GM23338 (cell line): ENCODE data around the gene ZC3H6. TPM values are rescaled to one million over a fixed set of nuclear protein-coding genes. Genes with fewer than 3 reads are reported as not detected.
"Not testable (repeated sequence)": the region's sequence is repeated elsewhere in the genome, so short reads cannot be mapped to it uniquely, and the experiment has no call there.

ENCODE experiments used
- ATAC-seq: fragments of 200-7000 bp; cut with Tn5 transposase; 3 replicates; pipeline ENCODE4 v1.9.1; 2020
- DNase-seq: peaks from one replicate; pipeline ENCODE4 v3.0.0-alpha.2; 2015; ENCODE audit warnings: low spot score
- H2AFZ ChIP-seq: fragments of 200-600 bp; sonication (generic); 2 replicates; pipeline ENCODE4 v1.8.0; 2016; ENCODE audit warnings: antibody characterized with exemption, mild to moderate bottlenecking, moderate library complexity
- H3F3A ChIP-seq: fragments of 200-600 bp; sonication (generic); replicated peaks from 2 replicates; pipeline ENCODE4 v1.8.0; 2017; ENCODE audit warnings: antibody characterized with exemption, mixed run types, low read depth
- H3K27ac ChIP-seq: fragments of 200-600 bp; sonication (generic); 2 replicates; pipeline ENCODE4 v1.6.1; 2016; ENCODE audit warnings: low read depth
- H3K27me3 ChIP-seq: fragments of 200-600 bp; sonication (generic); 2 replicates; pipeline ENCODE4 v1.8.0; 2016; ENCODE audit warnings: mild to moderate bottlenecking, mixed run types, moderate library complexity; ENCODE audit not compliant: insufficient read depth
- H3K36me3 ChIP-seq: fragments of 200-600 bp; sonication (generic); 2 replicates; pipeline ENCODE4 v1.8.0; 2016; ENCODE audit warnings: mild to moderate bottlenecking; ENCODE audit not compliant: insufficient read depth
- H3K4me1 ChIP-seq: fragments of 200-600 bp; sonication (generic); 2 replicates; pipeline ENCODE4 v1.8.0; 2016; ENCODE audit warnings: mild to moderate bottlenecking, moderate library complexity; ENCODE audit not compliant: insufficient read depth
- H3K4me2 ChIP-seq: fragments of 200-600 bp; sonication (generic); 2 replicates; pipeline ENCODE4 v1.7.1; 2017; ENCODE audit warnings: mixed run types
- H3K4me3 ChIP-seq: fragments of 200-600 bp; sonication (generic); 2 replicates; pipeline ENCODE4 v1.6.1; 2016; ENCODE audit warnings: mixed run types
- H3K79me2 ChIP-seq: fragments of 200-600 bp; sonication (generic); replicated peaks from 2 replicates; pipeline ENCODE4 v1.8.0; 2017; ENCODE audit warnings: mild to moderate bottlenecking; ENCODE audit not compliant: insufficient read depth
- H3K9me2 ChIP-seq: fragments of 200-600 bp; sonication (generic); 2 replicates; pipeline ENCODE4 v1.8.0; 2017; ENCODE audit not compliant: insufficient read depth
- H4K20me1 ChIP-seq: fragments of 200-600 bp; sonication (generic); replicated peaks from 2 replicates; pipeline ENCODE4 v1.8.0; 2017; ENCODE audit warnings: mild to moderate bottlenecking; ENCODE audit not compliant: insufficient read depth
- H3K27ac Mint-ChIP-seq: 2 replicates; pipeline ENCODE4 v1.8.0; 2020; ENCODE audit warnings: inconsistent platforms, mild to moderate bottlenecking, moderate library complexity, mixed read lengths
- H3K27me3 Mint-ChIP-seq: 3 replicates; pipeline ENCODE4 v1.8.0; 2022; ENCODE audit warnings: low read depth, mild to moderate bottlenecking, moderate library complexity, mixed read lengths, inconsistent platforms; ENCODE audit not compliant: insufficient read depth, poor library complexity
- H3K36me3 Mint-ChIP-seq: 3 replicates; pipeline ENCODE4 v1.8.0; 2021; ENCODE audit warnings: low read depth, mild to moderate bottlenecking, inconsistent platforms, moderate library complexity, mixed read lengths
- H3K4me1 Mint-ChIP-seq: 3 replicates; pipeline ENCODE4 v1.8.0; 2020; ENCODE audit warnings: mild to moderate bottlenecking, inconsistent platforms, mixed read lengths
- H3K4me3 Mint-ChIP-seq: 3 replicates; pipeline ENCODE4 v1.8.0; 2021; ENCODE audit warnings: moderate library complexity, mild to moderate bottlenecking, inconsistent platforms, mixed read lengths
- H3K9me3 Mint-ChIP-seq: 3 replicates; pipeline ENCODE4 v1.8.0; 2020; ENCODE audit warnings: moderate library complexity, mild to moderate bottlenecking, inconsistent platforms, mixed read lengths
- CREB1 ChIP-seq: fragments of 250-450 bp; sonication (Bioruptor Pico); IDR thresholded peaks from 2 replicates; pipeline ENCODE4 v1.5.0; 2020; ENCODE audit warnings: low read depth, mild to moderate bottlenecking, moderate library complexity
- CTCF ChIP-seq, 2 experiments: fragments of 200-600 bp in 1 of 2; sonication (generic) in 1 of 2; conservative IDR thresholded peaks; 2 replicates each; pipeline versions ENCODE4 v1.5.1 to v1.6.1; 2016 to 2017; ENCODE audit warnings: antibody characterized with exemption in 2 of 2, low read depth in 2 of 2, mild to moderate bottlenecking in 2 of 2, moderate library complexity in 1 of 2
- polyA plus RNA-seq: library from polyadenylated mRNA; unstranded; fragments of >200 nt; fragmentation: Nextera tagmentation; extraction: Ambion mirVana; gene quantifications from 2 replicates; pipeline ENCODE4 v1.2.1, GENCODE V29; 2016
- total RNA-seq: library from RNA; depleted of rRNA; stranded (reverse); fragments of >200 nt; shearing (Covaris generic); gene quantifications from 2 replicates; pipeline ENCODE4 v1.2.3, GENCODE V29; 2014

The ZC3H6 gene
- total and polyA plus RNA-seq, 2 experiments from 2014 or later: 4.9 to 8.0 TPM

- Mint-ChIP-seq H3K27me3 (no peaks in the 10 kb centered on the region), H3K4me1 (no peaks in the 10 kb centered on the region; the same call in 2 of the 3 replicates), H3K9me3 (peaks cover 3% of the 10 kb centered on the region; the same call in 1 of the 3 replicates), H3K4me3 (no peak overlapping the region), H3K36me3 (peaks cover 7% of the 10 kb centered on the region; the same call in 2 of the 3 replicates), H3K27ac (no peak overlapping the region)
- H3K4me3 ChIP-seq: no peak overlapping the region
- no peaks in the 10 kb centered on the region for H4K20me1 ChIP-seq
- no peaks in the 10 kb centered on the region for H3F3A ChIP-seq
- no peak overlapping the region for H2AFZ ChIP-seq
- H3K79me2 ChIP-seq: no peaks in the 10 kb centered on the region
- H3K36me3 ChIP-seq: no peaks in the 10 kb centered on the region
- peak; percentile 85 for ATAC-seq
- peak; percentile 29 for DNase-seq
- no peaks in the 10 kb centered on the region for H3K27me3 ChIP-seq
- H3K9me2 ChIP-seq: peaks cover 4% of the 10 kb centered on the region; the same call in 1 of the 2 replicates
- H3K4me1 ChIP-seq: no peaks in the 10 kb centered on the region
- H3K27ac ChIP-seq: no peak overlapping the region
- no peak overlapping the region for H3K4me2 ChIP-seq
- TF ChIP-seq CREB1 (CRISPR knock-in tag): no peak
- peak in 1 of 2 experiments; percentile 34; a peak in 2 of 4 replicates for TF ChIP-seq CTCF (conservative IDR thresholded peaks at IDR 0.05; ENCODE audit: low read depth in 2 of 2)
Measured at GRCh38 chr2:112345030-112346027, 69.9 kb downstream of the ZC3H6 start.

GRCh38 chr2:112352292-112352691 is 76.9 kb downstream of the ZC3H6 start:
- not testable (repeated sequence) for H3K4me2 ChIP-seq, H3K79me2 ChIP-seq, H3K27me3 Mint-ChIP-seq, H3K9me2 ChIP-seq, H3K9me3 Mint-ChIP-seq, H3F3A ChIP-seq, H3K4me1 ChIP-seq, DNase-seq, H3K4me1 Mint-ChIP-seq, H3K36me3 Mint-ChIP-seq, H4K20me1 ChIP-seq, H3K4me3 ChIP-seq, H3K4me3 Mint-ChIP-seq, H3K27ac ChIP-seq, H3K36me3 ChIP-seq, H3K27me3 ChIP-seq, H3K27ac Mint-ChIP-seq, ATAC-seq
- H2AFZ ChIP-seq: peak overlapping the region; percentile 81

- H3K4me1 ChIP-seq, H3K36me3 Mint-ChIP-seq, H3K9me3 Mint-ChIP-seq, H3K4me1 Mint-ChIP-seq, H3K36me3 ChIP-seq, H3K4me3 Mint-ChIP-seq, H3K27ac ChIP-seq, H3K9me2 ChIP-seq, H3K27me3 Mint-ChIP-seq, DNase-seq, H3K79me2 ChIP-seq, H3F3A ChIP-seq, H3K27ac Mint-ChIP-seq, H4K20me1 ChIP-seq, H3K4me2 ChIP-seq, H3K4me3 ChIP-seq, ATAC-seq, H3K27me3 ChIP-seq: not testable (repeated sequence)
- H2AFZ ChIP-seq: peak overlapping the region; percentile 81
Measured at GRCh38 chr2:112352809-112353603, 77.6 kb downstream of the ZC3H6 start.

GRCh38 chr2:112354335-112354734 is 78.9 kb downstream of the ZC3H6 start:
- not testable (repeated sequence) for DNase-seq, H3F3A ChIP-seq, H2AFZ ChIP-seq, H3K4me3 ChIP-seq, H3K4me1 ChIP-seq, H3K27me3 Mint-ChIP-seq, H3K9me2 ChIP-seq, H3K4me1 Mint-ChIP-seq, H3K79me2 ChIP-seq, H3K27ac ChIP-seq, H3K4me3 Mint-ChIP-seq, H3K27ac Mint-ChIP-seq, H4K20me1 ChIP-seq, ATAC-seq, H3K27me3 ChIP-seq, H3K36me3 Mint-ChIP-seq, H3K36me3 ChIP-seq, H3K4me2 ChIP-seq
- H3K9me3 Mint-ChIP-seq: peaks cover 12% of the 10 kb centered on the region; the same call in 2 of the 3 replicates

GRCh38 chr2:112360055-112360454 is 84.7 kb downstream of the ZC3H6 start:
- not testable (repeated sequence) for H3K4me1 ChIP-seq, DNase-seq, H3K36me3 Mint-ChIP-seq, H3K79me2 ChIP-seq, H3K27ac ChIP-seq, H3K27ac Mint-ChIP-seq, H3F3A ChIP-seq, H4K20me1 ChIP-seq, H3K4me1 Mint-ChIP-seq, H3K4me3 Mint-ChIP-seq, H3K4me3 ChIP-seq, H3K9me2 ChIP-seq, H3K27me3 Mint-ChIP-seq, H2AFZ ChIP-seq, H3K27me3 ChIP-seq, H3K36me3 ChIP-seq, ATAC-seq, H3K4me2 ChIP-seq
- peaks cover 15% of the 10 kb centered on the region; the same call in 2 of the 3 replicates for H3K9me3 Mint-ChIP-seq
